ENCODE results near the gene P2RX4.

P2RX4 gene

GRCh38 chr12:121212875-121213274 is 2.9 kb downstream of the P2RX4 start:
- TF ChIP-seq FOXP2 (optimal IDR thresholded peaks at IDR 0.05; ENCODE audit: borderline replicate concordance, extremely low read depth, extremely low read length, insufficient read depth) (no peak), POLR2AphosphoS5 (IDR thresholded peaks at IDR 0.05; ENCODE audit: low read depth, low read length) (no peak), SIN3A (IDR thresholded peaks at IDR 0.05; ENCODE audit: borderline replicate concordance, insufficient read depth, low read length) (no peak), REST (IDR thresholded peaks at IDR 0.05; ENCODE audit: insufficient read depth in 1 of 2, low read depth in 2 of 2, low read length in 2 of 2) (no peak), TAF1 (IDR thresholded peaks at IDR 0.05; ENCODE audit: borderline replicate concordance, insufficient read depth, low read length) (no peak)

GRCh38 chr12:121214166-121214777 is 4.3 kb downstream of the P2RX4 start:
- no peak for TF ChIP-seq FOXP2 (optimal IDR thresholded peaks at IDR 0.05; ENCODE audit: borderline replicate concordance, extremely low read depth, extremely low read length, insufficient read depth)
- TF ChIP-seq POLR2AphosphoS5 (IDR thresholded peaks at IDR 0.05; ENCODE audit: low read depth, low read length), result no peak
- no peak for TF ChIP-seq SIN3A (IDR thresholded peaks at IDR 0.05; ENCODE audit: borderline replicate concordance, insufficient read depth, low read length)
- no peak for TF ChIP-seq TAF1 (IDR thresholded peaks at IDR 0.05; ENCODE audit: borderline replicate concordance, insufficient read depth, low read length)
- TF ChIP-seq REST (IDR thresholded peaks at IDR 0.05; ENCODE audit: insufficient read depth in 1 of 2, low read depth in 2 of 2, low read length in 2 of 2), result no peak

- TF ChIP-seq REST (IDR thresholded peaks at IDR 0.05; ENCODE audit: insufficient read depth in 1 of 2, low read depth in 2 of 2, low read length in 2 of 2) (no peak), FOXP2 (optimal IDR thresholded peaks at IDR 0.05; ENCODE audit: borderline replicate concordance, extremely low read depth, extremely low read length, insufficient read depth) (no peak), SIN3A (IDR thresholded peaks at IDR 0.05; ENCODE audit: borderline replicate concordance, insufficient read depth, low read length) (no peak), TAF1 (IDR thresholded peaks at IDR 0.05; ENCODE audit: borderline replicate concordance, insufficient read depth, low read length) (no peak), POLR2AphosphoS5 (IDR thresholded peaks at IDR 0.05; ENCODE audit: low read depth, low read length) (no peak)
Measured at GRCh38 chr12:121214855-121215745, 5.2 kb downstream of the P2RX4 start.

GRCh38 chr12:121216102-121216501 is 6.2 kb downstream of the P2RX4 start:
- no peak for TF ChIP-seq TAF1 (IDR thresholded peaks at IDR 0.05; ENCODE audit: borderline replicate concordance, insufficient read depth, low read length)
- no peak for TF ChIP-seq POLR2AphosphoS5 (IDR thresholded peaks at IDR 0.05; ENCODE audit: low read depth, low read length)
- TF ChIP-seq SIN3A (IDR thresholded peaks at IDR 0.05; ENCODE audit: borderline replicate concordance, insufficient read depth, low read length), result no peak
- TF ChIP-seq REST (IDR thresholded peaks at IDR 0.05; ENCODE audit: insufficient read depth in 1 of 2, low read depth in 2 of 2, low read length in 2 of 2), result no peak
- no peak for TF ChIP-seq FOXP2 (optimal IDR thresholded peaks at IDR 0.05; ENCODE audit: borderline replicate concordance, extremely low read depth, extremely low read length, insufficient read depth)

Data from PFSK-1 (cell line).